Smooth muscle cell (in vitro differentiated cells): ENCODE measurements around the gene AMER3. TPM values are rescaled to one million over a fixed set of nuclear protein-coding genes. Genes with fewer than 3 reads are reported as not detected.

Experiments
- DNase-seq: peaks from one replicate; lab custom pipeline; 2025; ENCODE audit not compliant: unreplicated experiment; lab: John Stamatoyannopoulos, UW
- H2AFZ ChIP-seq: fragments of 200-600 bp; sonication (generic); 2 replicates; pipeline ENCODE4 v1.6.0; 2016; ENCODE audit warnings: antibody characterized with exemption, low read depth, mild to moderate bottlenecking
- H3F3A ChIP-seq: fragments of 200-600 bp; sonication (generic); 2 replicates; pipeline ENCODE4 v1.6.0; 2017; ENCODE audit warnings: antibody characterized with exemption, low read depth
- H3K27ac ChIP-seq: fragments of 200-600 bp; sonication (generic); 2 replicates; pipeline ENCODE4 v1.5.1; 2016; ENCODE audit warnings: low read depth, mild to moderate bottlenecking
- H3K27me3 ChIP-seq: fragments of 200-600 bp; sonication (generic); 2 replicates; pipeline ENCODE4 v1.6.1; 2016; ENCODE audit warnings: low read depth, mild to moderate bottlenecking
- H3K36me3 ChIP-seq: fragments of 200-600 bp; sonication (generic); 2 replicates; pipeline ENCODE4 v1.5.1; 2016; ENCODE audit warnings: low read depth
- H3K4me1 ChIP-seq: fragments of 200-600 bp; sonication (generic); 2 replicates; pipeline ENCODE4 v1.5.1; 2016; ENCODE audit warnings: low read depth
- H3K4me2 ChIP-seq: fragments of 200-600 bp; sonication (generic); 2 replicates; pipeline ENCODE4 v1.6.0; 2016; ENCODE audit warnings: mild to moderate bottlenecking
- H3K4me3 ChIP-seq: fragments of 200-600 bp; sonication (generic); 2 replicates; pipeline ENCODE4 v1.5.1; 2016; ENCODE audit warnings: mild to moderate bottlenecking
- H3K79me2 ChIP-seq: fragments of 200-600 bp; sonication (generic); 2 replicates; pipeline ENCODE4 v1.6.0; 2016; ENCODE audit warnings: low read depth, mild to moderate bottlenecking
- H3K9ac ChIP-seq: fragments of 200-600 bp; sonication (generic); 2 replicates; pipeline ENCODE4 v1.6.0; 2016; ENCODE audit warnings: low read depth
- H3K9me3 ChIP-seq: fragments of 200-600 bp; sonication (generic); replicated peaks from 2 replicates; pipeline ENCODE4 v1.5.1; 2016; ENCODE audit warnings: low read depth
- H4K20me1 ChIP-seq: fragments of 200-600 bp; sonication (generic); 2 replicates; pipeline ENCODE4 v1.6.0; 2016; ENCODE audit warnings: low read depth
- WGBS: methylation state at CpG from one replicate; pipeline ENCODE4 v1.1.7; 2016; ENCODE audit warnings: low lambda C conversion rate; 5-methylcytosine and 5-hydroxymethylcytosine counted together
- polyA plus RNA-seq: library from polyadenylated mRNA; unstranded; fragments of >200 nt; fragmentation: Nextera tagmentation; extraction: Ambion mirVana; gene quantifications from 2 replicates; pipeline ENCODE4 v1.2.1, GENCODE V29; 2016
- total RNA-seq: library from RNA; depleted of rRNA; stranded (reverse); fragments of >200 nt; gene quantifications from 2 replicates; pipeline ENCODE4 v1.2.3, GENCODE V29; 2014
- TF ChIP-seq, protein P1 (sequence below): fragments of 200-600 bp; sonication (generic); IDR thresholded peaks from 2 replicates; pipeline ENCODE4 v1.5.1; 2017; ENCODE audit warnings: borderline replicate concordance, mild to moderate bottlenecking, antibody characterized with exemption; ENCODE audit not compliant: insufficient read depth, poor library complexity, severe bottlenecking

AMER3 gene
- total and polyA plus RNA-seq, 2 experiments from 2014 or later = not detected

DNA sequence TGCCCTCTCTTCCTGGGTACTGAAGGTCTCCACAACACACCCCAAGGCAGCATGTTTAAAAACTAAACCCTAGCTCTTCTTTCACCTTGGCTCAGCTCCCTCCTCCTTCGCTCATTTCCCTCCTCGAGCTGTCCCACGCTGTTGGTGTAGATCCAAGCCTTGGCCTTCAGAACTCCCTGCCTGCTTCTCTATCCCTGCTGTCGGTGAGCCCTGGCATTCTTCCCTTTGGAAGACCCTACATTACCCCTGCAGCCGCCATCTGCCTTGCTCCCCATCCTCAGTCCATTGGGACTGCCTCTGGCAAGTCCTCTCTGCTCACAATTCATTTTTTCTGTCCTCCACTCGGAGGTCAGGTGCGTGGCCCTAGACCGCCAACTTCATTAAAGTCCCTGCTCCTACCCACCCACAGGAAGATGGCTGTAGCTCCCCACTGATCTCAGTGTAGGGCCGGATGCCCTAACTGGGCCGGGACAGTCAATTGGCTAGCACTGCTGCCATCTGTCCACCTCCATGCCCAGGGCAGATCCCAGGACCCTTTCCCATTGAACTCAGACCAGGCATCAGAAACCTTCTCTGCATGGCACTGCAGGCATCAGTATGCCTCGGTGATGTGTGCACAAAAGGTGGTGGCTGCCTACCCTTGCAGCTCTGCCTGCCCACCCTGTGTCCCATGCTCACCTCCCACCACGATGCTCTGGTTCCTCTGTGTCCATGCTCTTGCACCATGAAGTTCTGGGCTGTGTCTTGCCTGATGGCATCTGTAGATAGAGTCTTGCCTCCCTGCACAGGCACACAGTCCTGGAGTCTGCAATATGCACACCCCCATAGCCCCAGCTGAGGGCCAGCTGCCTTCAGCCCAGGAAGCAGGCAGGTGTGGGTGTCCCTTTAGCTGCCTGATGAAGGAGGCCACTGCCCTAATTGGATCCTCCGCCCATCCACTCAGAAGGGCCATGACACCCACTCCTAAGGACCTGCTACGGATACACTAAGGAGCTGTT is 5.7 kb downstream of the AMER3 start:
- no peaks in the 10 kb centered on the region for H3K9me3 ChIP-seq
- no peak overlapping the region for H3K4me3 ChIP-seq
- H3K36me3 ChIP-seq = no peaks in the 10 kb centered on the region
- H3K27ac ChIP-seq = no peak overlapping the region
- TF ChIP-seq, protein P1, sequence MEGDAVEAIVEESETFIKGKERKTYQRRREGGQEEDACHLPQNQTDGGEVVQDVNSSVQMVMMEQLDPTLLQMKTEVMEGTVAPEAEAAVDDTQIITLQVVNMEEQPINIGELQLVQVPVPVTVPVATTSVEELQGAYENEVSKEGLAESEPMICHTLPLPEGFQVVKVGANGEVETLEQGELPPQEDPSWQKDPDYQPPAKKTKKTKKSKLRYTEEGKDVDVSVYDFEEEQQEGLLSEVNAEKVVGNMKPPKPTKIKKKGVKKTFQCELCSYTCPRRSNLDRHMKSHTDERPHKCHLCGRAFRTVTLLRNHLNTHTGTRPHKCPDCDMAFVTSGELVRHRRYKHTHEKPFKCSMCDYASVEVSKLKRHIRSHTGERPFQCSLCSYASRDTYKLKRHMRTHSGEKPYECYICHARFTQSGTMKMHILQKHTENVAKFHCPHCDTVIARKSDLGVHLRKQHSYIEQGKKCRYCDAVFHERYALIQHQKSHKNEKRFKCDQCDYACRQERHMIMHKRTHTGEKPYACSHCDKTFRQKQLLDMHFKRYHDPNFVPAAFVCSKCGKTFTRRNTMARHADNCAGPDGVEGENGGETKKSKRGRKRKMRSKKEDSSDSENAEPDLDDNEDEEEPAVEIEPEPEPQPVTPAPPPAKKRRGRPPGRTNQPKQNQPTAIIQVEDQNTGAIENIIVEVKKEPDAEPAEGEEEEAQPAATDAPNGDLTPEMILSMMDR = no peak
- H3F3A ChIP-seq = no peaks in the 10 kb centered on the region
- no peaks in the 10 kb centered on the region for H3K4me1 ChIP-seq
- no peak overlapping the region for H2AFZ ChIP-seq
- DNase-seq = no peak
- H4K20me1 ChIP-seq = no peaks in the 10 kb centered on the region
- no peaks in the 10 kb centered on the region for H3K79me2 ChIP-seq
- no peak overlapping the region for H3K4me2 ChIP-seq
- WGBS = 87% methylated on average over 14 of the region's 14 CpGs
- H3K9ac ChIP-seq = no peak overlapping the region
- H3K27me3 ChIP-seq = peaks cover 41% of the 10 kb centered on the region

DNA sequence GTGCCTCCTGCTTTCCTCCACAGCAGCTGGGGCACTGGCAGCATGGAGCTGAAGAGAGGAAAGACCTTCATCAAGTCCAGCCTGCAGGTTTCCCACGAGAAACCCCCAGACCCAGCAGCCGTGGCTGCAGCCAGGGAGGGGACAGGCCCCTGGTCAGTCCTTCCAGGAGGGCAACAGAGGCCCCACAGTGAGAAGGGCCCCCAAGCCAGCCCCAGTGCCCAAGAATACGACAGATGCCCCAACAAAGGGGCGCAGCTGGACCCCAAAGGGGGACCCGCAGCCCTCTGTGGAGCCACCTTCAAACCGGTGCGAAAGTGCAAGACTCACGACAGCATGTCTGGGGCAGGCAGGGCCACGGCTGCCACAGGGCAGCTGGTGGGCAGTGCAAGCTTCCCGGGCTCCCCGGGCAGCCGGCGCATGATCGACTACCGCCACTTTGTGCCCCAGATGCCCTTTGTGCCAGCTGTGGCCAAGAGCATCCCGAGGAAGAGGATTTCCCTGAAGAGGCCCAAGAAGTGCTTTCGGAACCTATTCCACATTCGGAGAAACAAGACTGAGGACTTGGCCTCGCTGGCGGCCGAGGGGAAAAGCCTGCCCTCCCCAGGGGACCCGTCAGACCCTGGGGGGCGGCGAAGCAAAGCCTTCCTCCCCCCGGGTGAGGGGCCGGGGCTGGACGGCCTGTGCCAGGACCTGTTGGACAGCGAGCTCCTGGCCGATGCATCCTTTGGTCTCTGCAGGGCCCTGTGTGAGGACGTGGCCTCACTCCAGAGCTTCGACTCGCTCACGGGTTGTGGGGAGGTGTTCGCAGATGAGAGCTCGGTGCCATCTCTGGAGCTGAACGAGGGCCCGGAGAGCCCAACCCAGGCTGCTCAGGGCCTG is 6.9 kb downstream of the AMER3 start:
- Histone ChIP-seq H4K20me1 (no peaks in the 10 kb centered on the region), H3K9me3 (no peaks in the 10 kb centered on the region), H3K36me3 (no peaks in the 10 kb centered on the region), H3K4me3 (no peak overlapping the region), H3K27ac (no peak overlapping the region), H3K4me1 (no peaks in the 10 kb centered on the region), H2AFZ (no peak overlapping the region), H3K27me3 (peaks cover 30% of the 10 kb centered on the region), H3K79me2 (no peaks in the 10 kb centered on the region), H3K4me2 (no peak overlapping the region), H3K9ac (no peak overlapping the region), H3F3A (no peaks in the 10 kb centered on the region)
- DNase-seq = no peak
- 89% methylated on average over 37 of the region's 37 CpGs for WGBS
- TF ChIP-seq, protein P1 = no peak

DNA sequence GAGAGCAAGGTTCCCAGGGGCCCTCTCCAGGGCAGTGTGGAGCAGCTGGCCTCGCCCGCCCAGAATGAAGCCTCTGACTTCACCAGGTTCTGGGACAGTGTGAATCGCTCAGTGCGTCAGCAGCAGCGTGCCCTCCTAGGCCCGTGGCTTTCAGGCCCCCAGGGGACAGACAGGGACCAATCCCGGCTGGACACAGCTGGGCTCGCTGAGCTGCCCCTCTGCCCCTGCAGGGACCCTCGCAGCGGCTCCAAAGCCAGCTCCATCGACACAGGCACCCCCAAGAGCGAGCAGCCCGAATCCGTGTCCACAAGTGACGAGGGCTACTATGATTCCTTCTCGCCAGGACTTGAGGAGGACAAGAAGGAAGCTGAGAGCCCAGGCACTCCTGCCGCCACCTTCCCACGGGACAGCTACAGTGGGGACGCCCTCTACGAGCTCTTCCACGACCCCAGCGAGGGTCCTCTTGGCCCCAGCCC is 7.6 kb downstream of the AMER3 start:
- Histone ChIP-seq H3K4me3 (no peak overlapping the region), H2AFZ (no peak overlapping the region)

More for the DNA sequence above, 7.6 kb downstream of the AMER3 start:
- no peak overlapping the region for H3K27ac ChIP-seq
- peaks cover 23% of the 10 kb centered on the region for H3K27me3 ChIP-seq
- H4K20me1 ChIP-seq = no peaks in the 10 kb centered on the region
- no peaks in the 10 kb centered on the region for H3F3A ChIP-seq
- 93% methylated on average over 22 of the region's 22 CpGs for WGBS
- H3K36me3 ChIP-seq = no peaks in the 10 kb centered on the region
- no peak overlapping the region for H3K4me2 ChIP-seq
- H3K4me1 ChIP-seq = no peaks in the 10 kb centered on the region
- no peak overlapping the region for H3K9ac ChIP-seq
- TF ChIP-seq, protein P1 = no peak
- H3K9me3 ChIP-seq = no peaks in the 10 kb centered on the region
- DNase-seq = no peak
- no peaks in the 10 kb centered on the region for H3K79me2 ChIP-seq
